GM21528 (cell line): Measurements from ENCODE around the gene SLC50A1.
"Not testable (repeated sequence)": the region's sequence is repeated elsewhere in the genome, so short reads cannot be mapped to it uniquely, and the experiment has no call there.

Source experiments
- ATAC-seq: cut with Tn5 transposase; IDR thresholded peaks from one replicate; pipeline ENCODE4 v1.9.1; 2021; ENCODE audit warnings: mild to moderate bottlenecking, moderate library complexity; ENCODE audit not compliant: unreplicated experiment, low FRiP score

SLC50A1 gene

GRCh38 chr1:155134322-155134721 lies 1.3 kb upstream of the SLC50A1 start:
- no peak for ATAC-seq

GRCh38 chr1:155134880-155135414 lies 705 bp upstream of the SLC50A1 start:
- peak; percentile 20 for ATAC-seq

- no peak for ATAC-seq
These were observed 1.1 kb downstream of the SLC50A1 start for GRCh38 chr1:155136748-155137147.

GRCh38 chr1:155137154-155137949 lies 1.7 kb downstream of the SLC50A1 start:
- no peak for ATAC-seq

- ATAC-seq: peak; percentile 59
These were observed 4.4 kb downstream of the SLC50A1 start, which contains the start of gene DPM3 for GRCh38 chr1:155139895-155140629. TSS of gene DPM3 (minus strand) at chr1:155140531. CDS start at chr1:155140240, 291 bp downstream.

- no peak for ATAC-seq
These were observed 4.9 kb downstream of the SLC50A1 start for GRCh38 chr1:155140630-155140953.

GRCh38 chr1:155141749-155142148 lies 6.1 kb downstream of the SLC50A1 start:
- ATAC-seq: no peak

GRCh38 chr1:155145491-155145890 lies 9.8 kb downstream of the SLC50A1 start:
- ATAC-seq: no peak

GRCh38 chr1:155155996-155156643 lies 20.5 kb downstream of the SLC50A1 start:
- not testable (repeated sequence) for ATAC-seq

- ATAC-seq: no peak
These were observed 23.3 kb downstream of the SLC50A1 start for GRCh38 chr1:155158991-155159390.

GRCh38 chr1:155160128-155160527 lies 24.5 kb downstream of the SLC50A1 start:
- no peak for ATAC-seq

GRCh38 chr1:155162631-155163030 lies 27.0 kb downstream of the SLC50A1 start:
- not testable (repeated sequence) for ATAC-seq

GRCh38 chr1:155163785-155164184 lies 28.1 kb downstream of the SLC50A1 start:
- ATAC-seq: not testable (repeated sequence)

- ATAC-seq: not testable (repeated sequence)
These were observed 29.0 kb downstream of the SLC50A1 start for GRCh38 chr1:155164625-155165024.

GRCh38 chr1:155166051-155166470 lies 30.4 kb downstream of the SLC50A1 start:
- ATAC-seq: no peak

GRCh38 chr1:155166471-155167165 lies 31.0 kb downstream of the SLC50A1 start:
- no peak for ATAC-seq

- ATAC-seq: no peak
These were observed 31.8 kb downstream of the SLC50A1 start for GRCh38 chr1:155167166-155168104.

GRCh38 chr1:155168105-155168445 lies 32.4 kb downstream of the SLC50A1 start:
- not testable (repeated sequence) for ATAC-seq

GRCh38 chr1:155168456-155169210 lies 33.0 kb downstream of the SLC50A1 start:
- no peak for ATAC-seq
